Stimulated activated naive CD8-positive, alpha-beta T cell treated with anti-CD3 and anti-CD28 coated beads, Interleukin-15, Interleukin-2, amounts not matched to agents 100 U/mL and 50 U/mL, for 24 hours (primary cell): ENCODE measurements around the gene IPO13.
A peak's percentile ranks its signal among the peaks of the same experiment; 100 is the strongest.

ENCODE experiments used
- ATAC-seq: fragments of 150-1000 bp; cut with Tn5 transposase; one replicate; pipeline ENCODE4 v1.10.0; 2021
- DNase-seq: peaks from one replicate; pipeline ENCODE4 v3.0.0; 2021

The IPO13 gene

DNA sequence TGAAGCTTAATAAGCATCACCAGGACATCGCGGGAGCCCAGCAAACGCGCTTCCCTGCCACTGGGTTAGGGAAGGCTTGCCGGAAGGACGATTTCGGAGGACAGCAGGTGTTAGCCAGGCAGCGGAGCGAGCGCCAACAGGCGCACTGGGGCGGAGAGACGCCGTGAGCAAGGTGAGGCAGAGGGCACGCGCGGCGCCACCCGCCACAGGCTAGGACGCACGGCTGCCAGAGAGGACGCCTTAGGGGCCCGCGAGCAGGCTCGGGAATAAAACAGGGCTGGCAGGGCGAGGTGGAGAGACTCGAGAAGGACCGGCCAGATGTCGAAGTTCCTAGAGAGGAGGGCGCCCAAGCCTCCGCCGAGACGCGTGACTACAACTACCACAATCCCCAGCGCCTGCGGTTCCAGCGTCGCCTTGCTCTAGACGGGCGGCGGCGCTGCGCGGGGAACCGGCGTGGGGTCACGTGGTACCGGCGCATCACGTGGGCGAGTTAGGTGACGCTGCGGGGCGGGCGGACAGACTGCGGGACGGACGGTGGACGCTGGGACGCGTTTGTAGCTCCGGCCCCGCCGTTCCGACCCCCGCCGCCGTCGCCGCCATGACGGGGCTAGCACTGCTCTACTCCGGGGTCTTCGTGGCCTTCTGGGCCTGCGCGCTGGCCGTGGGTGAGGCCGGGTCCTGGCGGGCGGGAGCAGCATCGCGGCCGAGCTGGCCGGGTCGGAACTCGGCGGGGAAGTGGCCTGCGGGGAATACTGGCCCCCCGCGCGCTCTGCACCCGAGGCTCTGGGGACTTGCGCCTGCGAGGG lies 27.9 kb downstream of the IPO13 start, which contains the start of gene ATP6V0B:
ATP6V0B (plus strand) TSS at position 518 of the 806 bp plus-strand sequence; CDS start at position 599, 81 bp downstream.
- DNase-seq = peak; percentile 98
- peak; percentile 73 for ATAC-seq

DNA sequence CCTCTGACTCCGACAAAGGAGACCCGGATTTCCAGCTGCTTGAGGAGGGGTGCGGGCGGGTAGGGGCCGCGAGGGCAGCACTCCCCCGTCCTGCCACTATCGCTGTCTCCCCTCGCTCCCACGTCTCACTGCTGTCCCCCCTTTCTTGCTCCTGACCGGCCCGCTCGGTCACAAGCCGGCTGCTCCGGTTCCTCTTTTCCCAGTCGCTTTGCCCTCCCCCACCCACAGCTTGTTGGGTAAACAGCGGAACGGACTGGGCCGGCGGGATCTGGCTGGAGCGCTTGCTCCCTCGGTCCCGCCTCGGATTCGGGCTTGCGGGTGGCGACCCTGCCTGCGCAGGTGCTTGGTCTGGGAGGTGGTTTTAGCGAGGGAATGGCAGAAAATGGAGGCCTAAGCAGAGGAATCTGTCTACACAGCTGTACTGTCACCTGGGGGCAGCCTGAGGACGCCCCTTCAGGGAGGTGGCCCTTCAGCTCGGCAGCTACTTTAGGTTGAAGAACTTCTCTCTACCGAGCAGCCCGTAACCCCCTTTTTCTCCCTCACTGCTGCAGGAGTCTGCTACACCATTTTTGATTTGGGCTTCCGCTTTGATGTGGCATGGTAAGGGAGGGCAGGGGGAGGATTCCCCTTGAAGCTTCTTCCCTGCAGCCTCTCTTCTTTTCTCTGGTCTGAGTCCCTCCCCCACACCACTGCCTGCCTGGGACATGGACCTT lies 28.7 kb downstream of the IPO13 start:
- ATAC-seq (peak; percentile 1), DNase-seq (no peak)

DNA sequence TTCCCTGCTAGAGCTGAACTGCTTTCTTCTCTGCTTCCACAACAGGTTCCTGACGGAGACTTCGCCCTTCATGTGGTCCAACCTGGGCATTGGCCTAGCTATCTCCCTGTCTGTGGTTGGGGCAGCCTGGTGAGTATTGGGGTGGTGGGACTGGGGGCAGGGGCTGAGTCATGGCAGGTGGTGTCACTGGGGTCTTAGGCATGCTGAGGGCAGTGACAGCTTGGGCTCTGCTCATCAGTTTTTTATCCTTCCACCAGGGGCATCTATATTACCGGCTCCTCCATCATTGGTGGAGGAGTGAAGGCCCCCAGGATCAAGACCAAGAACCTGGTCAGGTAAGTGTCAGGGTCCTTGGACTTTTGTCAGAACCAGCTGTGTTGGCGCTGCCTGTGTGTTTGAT lies 29.3 kb downstream of the IPO13 start:
- ATAC-seq (no peak), DNase-seq (no peak)

DNA sequence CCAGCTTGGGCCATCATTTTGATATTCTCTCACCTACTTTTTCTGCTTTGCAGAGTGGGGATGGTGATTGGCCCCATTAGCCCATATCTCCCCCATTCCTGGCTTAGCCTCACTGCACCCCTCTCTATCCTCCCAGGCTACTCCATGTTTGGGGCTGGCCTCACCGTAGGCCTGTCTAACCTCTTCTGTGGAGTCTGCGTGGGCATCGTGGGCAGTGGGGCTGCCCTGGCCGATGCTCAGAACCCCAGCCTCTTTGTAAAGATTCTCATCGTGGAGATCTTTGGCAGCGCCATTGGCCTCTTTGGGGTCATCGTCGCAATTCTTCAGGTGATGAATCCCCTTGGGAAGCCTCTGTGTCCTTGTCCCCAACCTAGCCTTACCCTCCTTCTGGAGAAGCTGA lies 30.1 kb downstream of the IPO13 start:
- DNase-seq (no peak), ATAC-seq (no peak)

DNA sequence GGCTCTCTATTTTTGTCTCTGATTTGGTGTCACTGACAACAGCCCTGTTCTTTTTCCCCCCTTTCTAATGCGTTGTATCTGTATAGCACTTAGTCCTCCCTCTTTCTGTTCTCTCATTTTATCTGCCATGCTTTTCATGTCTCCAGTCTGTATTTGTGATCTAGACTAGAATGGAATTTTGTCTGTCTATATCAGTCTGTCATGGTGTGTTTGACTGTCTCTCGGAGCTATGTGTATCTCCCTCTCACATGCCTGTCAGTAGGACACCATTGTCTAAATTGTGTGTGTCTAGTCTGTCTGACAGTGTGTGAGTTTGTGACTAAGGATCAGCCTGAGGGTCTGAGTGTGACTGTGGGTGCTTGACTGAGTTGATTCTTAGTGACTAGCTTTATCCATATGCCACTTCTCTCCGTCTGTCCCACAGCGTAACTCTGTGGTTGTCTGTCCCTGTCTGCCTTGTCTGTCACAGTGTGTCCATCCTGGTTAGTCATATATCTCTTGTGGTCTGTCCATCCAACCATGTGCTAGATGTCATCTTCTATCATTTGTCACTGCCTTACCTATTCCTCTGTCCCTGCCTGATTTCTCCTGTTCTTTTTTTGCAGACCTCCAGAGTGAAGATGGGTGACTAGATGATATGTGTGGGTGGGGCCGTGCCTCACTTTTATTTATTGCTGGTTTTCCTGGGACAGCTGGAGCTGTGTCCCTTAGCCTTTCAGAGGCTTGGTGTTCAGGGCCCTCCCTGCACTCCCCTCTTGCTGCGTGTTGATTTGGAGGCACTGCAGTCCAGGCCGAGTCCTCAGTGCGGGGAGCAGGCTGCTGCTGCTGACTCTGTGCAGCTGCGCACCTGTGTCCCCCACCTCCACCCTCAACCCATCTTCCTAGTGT lies 30.9 kb downstream of the IPO13 start:
- DNase-seq (no peak), ATAC-seq (no peak)

DNA sequence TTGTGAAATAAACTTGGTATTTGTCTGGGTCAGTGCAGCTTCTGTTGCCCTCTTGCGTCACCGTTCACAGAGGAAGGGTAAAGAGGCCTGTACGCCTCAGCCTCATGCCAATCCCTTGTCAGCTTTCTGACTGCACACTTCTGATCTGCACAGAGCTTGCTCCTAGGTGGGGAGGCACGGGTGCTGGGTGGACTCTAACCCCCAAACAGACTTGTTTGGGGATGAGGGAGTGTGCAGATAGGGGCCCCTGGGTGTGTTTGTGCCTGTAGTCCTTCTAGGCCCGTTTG lies 31.5 kb downstream of the IPO13 start:
- ATAC-seq = no peak
- DNase-seq = no peak

DNA sequence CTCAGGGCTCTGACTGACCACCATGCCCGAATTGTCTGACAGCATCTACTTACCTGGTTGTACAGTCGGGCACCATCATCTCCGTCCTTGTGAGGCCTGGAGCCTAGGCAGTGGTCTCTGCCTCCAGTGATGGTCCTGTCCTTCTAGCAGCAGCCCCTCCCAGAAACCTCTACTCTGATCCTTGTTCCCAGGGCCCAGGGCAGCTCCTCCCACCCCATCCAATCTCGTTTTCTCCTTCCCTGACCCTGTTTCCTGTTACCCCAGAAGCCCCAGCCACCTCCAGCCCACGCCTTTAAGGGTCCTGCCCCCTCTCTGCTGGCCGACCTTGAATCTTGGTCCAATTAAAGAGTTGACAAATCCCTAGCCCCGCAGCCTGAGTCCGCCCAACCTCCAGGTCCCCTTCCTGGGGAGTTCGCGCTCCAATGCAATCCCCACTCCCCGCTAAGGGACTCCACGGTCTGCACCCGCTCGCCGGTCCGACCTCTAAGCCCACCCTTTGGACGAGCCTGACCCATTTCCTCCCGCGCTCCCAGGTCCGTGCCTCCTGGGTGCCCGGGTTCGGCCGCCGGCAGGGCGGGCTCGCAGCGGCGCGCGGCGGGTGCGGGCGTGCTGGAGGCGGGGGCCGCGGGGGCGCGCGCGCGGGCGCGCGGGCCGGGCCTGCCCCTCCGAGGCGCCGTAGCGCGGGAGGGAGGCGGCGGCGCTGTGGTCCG lies 32.0 kb downstream of the IPO13 start, which contains the start of gene B4GALT2:
B4GALT2 (plus strand) TSS at position 660 of the 710 bp plus-strand sequence. CDS start 1,951 bp downstream, outside the sequence.
- ATAC-seq = peak; percentile 9

DNA sequence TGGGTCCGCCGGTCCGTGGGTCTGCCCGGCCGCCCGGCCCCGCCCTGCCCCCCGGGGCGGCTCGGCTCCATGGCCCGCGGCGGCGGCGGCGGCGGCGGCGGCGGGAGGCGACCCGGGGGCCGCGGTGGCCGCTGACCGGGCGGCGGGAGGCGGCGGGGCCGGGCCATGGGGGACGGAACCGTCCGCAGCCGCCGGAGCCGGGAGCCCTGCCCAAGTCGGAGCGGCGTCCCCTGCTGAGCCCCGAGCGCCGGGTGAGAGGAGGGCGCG lies 32.4 kb downstream of the IPO13 start:
- DNase-seq = no peak
- ATAC-seq = no peak

More for the DNA sequence above, 32.0 kb downstream of the IPO13 start, which contains the start of gene B4GALT2:
- peak; percentile 68 for DNase-seq

- peak; percentile 60 for DNase-seq
- peak; percentile 38 for ATAC-seq
These were observed 32.9 kb downstream of the IPO13 start for GRCh38 chr1:43979528-43980254.

DNA sequence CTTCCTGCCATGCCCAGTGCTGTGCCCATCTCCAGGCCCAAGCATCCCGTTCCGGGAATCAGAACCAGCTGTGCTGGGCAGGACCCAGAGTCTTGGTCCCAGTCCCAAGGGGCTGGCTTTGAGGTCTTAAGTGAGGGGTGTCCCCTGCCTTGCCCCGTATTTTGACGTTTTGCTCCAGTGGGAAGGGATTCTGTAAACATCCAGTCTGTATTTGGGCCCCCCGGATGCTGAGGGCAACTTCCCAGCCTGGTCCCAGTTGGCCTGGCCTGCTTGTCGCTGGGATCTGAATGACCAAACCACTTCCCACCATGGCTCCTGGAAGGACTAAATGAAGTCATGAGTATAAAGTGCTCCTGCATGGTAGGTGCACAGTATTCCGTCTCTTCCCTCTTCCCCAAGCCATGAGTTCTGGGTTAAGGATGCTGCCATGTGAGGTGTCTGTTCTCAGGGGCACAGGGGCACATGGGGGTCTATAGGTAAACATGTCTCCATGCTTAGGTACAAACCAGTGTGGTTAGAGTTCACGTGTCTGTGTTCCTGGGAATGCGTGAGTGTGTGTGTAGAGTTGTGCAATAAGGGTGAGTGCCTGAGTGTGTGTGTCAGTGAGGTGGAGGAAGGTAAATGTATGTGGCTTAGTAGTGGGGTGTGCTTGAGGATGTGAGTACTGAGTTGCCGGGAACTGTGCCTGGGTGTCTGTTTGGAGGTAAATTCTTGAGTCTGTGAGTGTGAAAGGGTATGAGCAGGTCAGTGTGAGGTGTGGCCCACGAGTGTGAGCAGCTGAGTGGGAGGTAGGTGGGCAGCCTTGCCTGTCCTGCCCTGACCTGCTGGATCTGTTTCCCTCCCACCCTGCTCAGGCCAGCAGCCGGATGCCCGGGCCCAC lies 33.7 kb downstream of the IPO13 start:
- ATAC-seq (no peak), DNase-seq (no peak)

GRCh38 chr1:43981135-43981491 lies 34.4 kb downstream of the IPO13 start:
- no peak for DNase-seq
- no peak for ATAC-seq

GRCh38 chr1:43981636-43982035 lies 34.9 kb downstream of the IPO13 start:
- ATAC-seq = no peak
- no peak for DNase-seq

- no peak for ATAC-seq
- DNase-seq = no peak
These were observed 35.5 kb downstream of the IPO13 start for GRCh38 chr1:43982241-43982640.

- DNase-seq (no peak), ATAC-seq (no peak)
These were observed 36.1 kb downstream of the IPO13 start for GRCh38 chr1:43982808-43983207.

DNA sequence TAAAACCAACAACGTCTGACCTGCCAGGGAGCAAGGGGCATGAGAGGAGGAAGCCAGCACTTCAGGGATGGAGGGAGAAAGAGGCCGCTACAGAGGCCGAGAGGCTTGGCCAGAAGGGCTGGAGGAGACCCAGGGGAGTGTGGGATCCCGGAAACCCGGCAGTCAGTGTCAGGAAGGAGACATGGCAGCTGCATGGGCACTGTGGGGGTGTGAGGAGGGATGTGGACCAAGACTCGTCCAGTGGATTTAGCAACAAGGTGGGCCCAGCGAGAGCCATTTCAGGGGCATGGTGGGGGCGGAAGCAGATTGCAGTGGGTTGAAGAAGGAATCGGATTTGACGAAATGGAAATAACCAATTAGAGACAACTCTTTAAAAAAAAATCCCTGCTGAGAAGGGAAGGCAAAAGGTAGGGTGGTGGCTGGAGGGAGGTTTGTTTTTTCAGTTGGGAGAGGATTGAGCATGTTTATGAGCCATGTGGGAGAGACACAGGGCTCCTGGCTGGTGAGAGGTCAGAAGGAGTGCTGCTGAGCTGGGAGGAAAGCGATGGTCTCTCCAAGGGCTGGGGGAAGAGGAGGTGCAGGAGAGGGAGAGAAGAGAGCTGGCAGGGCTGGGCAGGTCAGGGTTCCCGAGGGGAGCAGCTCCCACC lies 36.6 kb downstream of the IPO13 start:
- ATAC-seq = no peak

DNA sequence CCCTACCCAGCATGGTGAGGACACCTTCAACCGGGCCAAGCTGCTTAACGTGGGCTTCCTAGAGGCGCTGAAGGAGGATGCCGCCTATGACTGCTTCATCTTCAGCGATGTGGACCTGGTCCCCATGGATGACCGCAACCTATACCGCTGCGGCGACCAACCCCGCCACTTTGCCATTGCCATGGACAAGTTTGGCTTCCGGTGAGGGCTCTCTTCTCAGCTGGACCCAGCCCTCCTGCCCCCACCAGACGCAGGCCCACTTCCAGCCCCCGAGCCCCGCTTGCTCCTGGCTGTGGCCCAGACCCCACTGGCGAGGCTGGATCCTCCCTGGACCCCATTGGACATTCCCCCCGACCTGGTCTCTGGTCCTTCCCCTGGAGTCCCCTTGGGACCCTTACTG lies 38.1 kb downstream of the IPO13 start:
- DNase-seq (no peak), ATAC-seq (no peak)

More for the DNA sequence above, 36.6 kb downstream of the IPO13 start:
- no peak for DNase-seq

DNA sequence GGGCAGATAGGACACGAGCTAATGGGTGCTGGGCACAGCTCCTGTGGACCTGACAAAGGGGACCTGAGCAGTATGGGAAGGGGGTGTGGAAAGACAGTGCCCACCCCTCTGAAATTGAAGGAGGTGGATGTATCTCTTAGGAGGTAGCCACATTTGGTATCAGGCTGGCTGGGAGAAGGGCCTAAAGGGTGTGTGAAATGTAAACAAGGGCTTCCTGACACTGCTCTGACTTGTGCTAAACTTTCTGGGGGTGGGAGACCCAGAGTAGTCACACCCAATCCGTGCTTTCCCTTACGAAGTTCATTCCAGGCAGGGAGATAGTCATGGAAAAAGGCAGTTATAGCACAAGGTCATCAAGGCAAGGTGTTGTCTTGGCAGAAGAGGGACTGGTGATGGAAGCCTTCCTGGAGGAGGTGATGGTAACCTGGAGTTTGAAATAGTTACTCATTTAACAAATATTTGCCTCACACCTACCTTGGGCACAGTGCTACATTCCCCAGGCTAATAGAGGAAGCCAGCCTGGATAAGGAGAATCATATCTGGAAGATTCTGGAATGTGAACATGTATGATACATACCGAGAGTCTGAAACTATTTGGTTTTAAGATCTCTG lies 39.3 kb downstream of the IPO13 start:
- ATAC-seq = no peak
- DNase-seq = no peak

GRCh38 chr1:43986712-43987111 lies 40.0 kb downstream of the IPO13 start:
- ATAC-seq (no peak), DNase-seq (no peak)

- ATAC-seq = no peak
These were observed 40.6 kb downstream of the IPO13 start for GRCh38 chr1:43987159-43987902.

More at GRCh38 chr1:43987159-43987902, 40.6 kb downstream of the IPO13 start:
- DNase-seq = no peak
